Measurements from ENCODE around the gene THSD4.

- no peak for TF ChIP-seq REST (IDR thresholded peaks at IDR 0.05)
- no peak for TF ChIP-seq USF2 (IDR thresholded peaks at IDR 0.05)
Observed at GRCh38 chr15:71414853-71415252, 299.6 kb downstream of the THSD4 start.

Measured in A549 (cell line).